Activated effector memory CD4-positive, alpha-beta T cell treated with anti-CD3 and anti-CD28 coated beads, Interleukin-2, amount 50 U/mL, for 16 hours (primary cell): ENCODE results near the gene SLC35D2.

Source experiments
- DNase-seq: peaks from one replicate; pipeline ENCODE4 v3.0.0-alpha.2; 2020

SLC35D2 gene

GRCh38 chr9:96383165-96383942 lies at the start of gene SLC35D2:
SLC35D2 (minus strand) TSS chr9:96383711; CDS start chr9:96383634, 77 bp downstream.
- DNase-seq = peak; percentile 75

GRCh38 chr9:96430377-96430776 lies 46.9 kb upstream of the SLC35D2 start:
- no peak for DNase-seq

GRCh38 chr9:96429732-96430131 lies 46.2 kb upstream of the SLC35D2 start:
- DNase-seq = no peak

GRCh38 chr9:96425500-96426169 lies 42.1 kb upstream of the SLC35D2 start:
- no peak for DNase-seq

GRCh38 chr9:96423985-96424336 lies 40.5 kb upstream of the SLC35D2 start:
- DNase-seq = no peak

- no peak for DNase-seq
Measured at GRCh38 chr9:96423322-96423984, 39.9 kb upstream of the SLC35D2 start.

GRCh38 chr9:96420468-96421219 lies 37.1 kb upstream of the SLC35D2 start:
- DNase-seq = no peak

- DNase-seq = no peak
Measured at GRCh38 chr9:96419691-96419969, 36.1 kb upstream of the SLC35D2 start.

- DNase-seq = peak; percentile 84
Measured at GRCh38 chr9:96418920-96419690, 35.6 kb upstream of the SLC35D2 start.

- DNase-seq = peak; percentile 96
Measured at GRCh38 chr9:96418083-96418919, 34.8 kb upstream of the SLC35D2 start, which contains the start of gene ZNF367. ZNF367 (minus strand) TSS chr9:96418370; CDS start chr9:96418032, 338 bp downstream.

GRCh38 chr9:96417661-96418082 lies 34.2 kb upstream of the SLC35D2 start:
- DNase-seq = no peak

GRCh38 chr9:96417051-96417586 lies 33.6 kb upstream of the SLC35D2 start:
- DNase-seq = peak; percentile 98

- DNase-seq = peak; percentile 69
Measured at GRCh38 chr9:96413302-96414221, 30.1 kb upstream of the SLC35D2 start.

- DNase-seq = no peak
Measured at GRCh38 chr9:96412174-96412913, 28.8 kb upstream of the SLC35D2 start.

GRCh38 chr9:96411129-96411838 lies 27.8 kb upstream of the SLC35D2 start:
- DNase-seq = no peak

GRCh38 chr9:96408409-96409280 lies 25.1 kb upstream of the SLC35D2 start:
- no peak for DNase-seq

GRCh38 chr9:96400132-96400910 lies 16.8 kb upstream of the SLC35D2 start:
- no peak for DNase-seq
